Endothelial cell (in vitro differentiated cells): Measurements from ENCODE around the gene PRSS50. TPM values are rescaled to one million over a fixed set of nuclear protein-coding genes. Genes with fewer than 3 reads are reported as not detected.

Experiments used
- DNase-seq: peaks from one replicate; pipeline ENCODE4 v3.0.0; 2021; ENCODE audit warnings: low spot score
- H3K27ac Mint-ChIP-seq: one replicate; pipeline ENCODE4 v1.8.0; 2021; ENCODE audit warnings: mixed read lengths, inconsistent platforms; ENCODE audit not compliant: unreplicated experiment
- H3K27me3 Mint-ChIP-seq: one replicate; pipeline ENCODE4 v1.8.0; 2021; ENCODE audit warnings: mild to moderate bottlenecking, moderate library complexity, mixed read lengths, inconsistent platforms; ENCODE audit not compliant: unreplicated experiment
- H3K36me3 Mint-ChIP-seq: one replicate; pipeline ENCODE4 v1.8.0; 2021; ENCODE audit warnings: mild to moderate bottlenecking, low read depth, mixed read lengths, inconsistent platforms; ENCODE audit not compliant: unreplicated experiment
- H3K4me1 Mint-ChIP-seq: one replicate; pipeline ENCODE4 v1.8.0; 2021; ENCODE audit warnings: mild to moderate bottlenecking, mixed read lengths, inconsistent platforms; ENCODE audit not compliant: unreplicated experiment
- H3K4me3 Mint-ChIP-seq: one replicate; pipeline ENCODE4 v1.8.0; 2021; ENCODE audit warnings: mild to moderate bottlenecking, mixed read lengths, inconsistent platforms; ENCODE audit not compliant: unreplicated experiment
- H3K9me3 Mint-ChIP-seq: one replicate; pipeline ENCODE4 v1.8.0; 2021; ENCODE audit warnings: mixed read lengths, inconsistent platforms; ENCODE audit not compliant: unreplicated experiment
- CTCF ChIP-seq: fragments of 200-600 bp; sonication (generic); IDR thresholded peaks from one replicate; pipeline ENCODE4 v1.5.0; 2021; ENCODE audit warnings: antibody characterized with exemption; ENCODE audit not compliant: unreplicated experiment
- total RNA-seq: library from RNA; stranded (reverse); fragmentation: NEBNext Ultra II Directional; extraction: Animal tissue kit (Norgen Biotek cat#: 25700); gene quantifications from one replicate; pipeline ENCODE4 v1.2.1, GENCODE V29; 2021; ENCODE audit not compliant: unreplicated experiment

PRSS50 gene
- total RNA-seq, 1 donor from 2014 or later, result 0.38 TPM

- H3K27ac Mint-ChIP-seq, result no peak overlapping the region
- H3K27me3 Mint-ChIP-seq, result peaks cover 5% of the 10 kb centered on the region
- DNase-seq, result no peak
- H3K36me3 Mint-ChIP-seq, result peaks cover 4% of the 10 kb centered on the region
- H3K4me1 Mint-ChIP-seq, result no peaks in the 10 kb centered on the region
- TF ChIP-seq CTCF, result no peak
- no peak overlapping the region for H3K4me3 Mint-ChIP-seq
- no peaks in the 10 kb centered on the region for H3K9me3 Mint-ChIP-seq
Measured at GRCh38 chr3:46672349-46672695, 45.3 kb downstream of the PRSS50 start.

DNA sequence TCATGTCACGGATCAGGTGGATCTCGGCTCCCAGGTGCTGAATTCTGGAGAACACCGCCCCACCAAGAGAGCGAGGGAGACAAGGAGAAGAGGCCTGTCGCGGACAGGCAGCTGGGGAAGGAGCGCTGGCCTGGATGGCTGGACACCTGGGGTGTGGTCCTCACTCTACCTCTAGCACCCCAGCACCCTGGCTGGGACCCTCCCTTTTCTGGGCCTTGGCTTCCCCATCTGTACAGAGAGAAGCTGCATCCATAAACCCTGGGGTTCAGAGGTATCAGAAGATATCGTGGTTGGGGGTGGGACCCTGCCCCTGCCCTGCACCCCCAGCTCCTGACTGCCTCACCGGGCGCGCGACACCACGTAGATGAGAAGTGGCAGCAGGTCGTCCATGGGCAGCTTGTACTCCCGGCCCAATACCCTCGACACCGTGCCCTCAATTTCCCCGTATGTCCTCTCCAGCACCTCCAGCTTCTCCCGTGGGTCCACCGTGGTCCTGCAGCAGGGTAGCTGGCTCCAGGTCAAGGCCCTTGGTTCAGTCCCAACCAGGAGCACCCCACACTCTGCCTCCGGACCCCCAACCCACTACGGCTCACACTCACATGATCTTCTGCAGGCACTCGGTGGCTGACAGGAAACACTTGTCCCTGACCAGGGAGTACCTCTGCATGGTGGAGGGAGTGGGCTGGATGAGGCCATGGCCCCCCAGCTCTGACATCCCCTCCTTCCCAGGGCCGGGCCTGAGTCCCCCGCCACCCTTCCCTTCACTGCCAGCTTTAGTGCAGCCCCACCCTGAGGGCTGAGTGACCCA, 45.9 kb downstream of the PRSS50 start:
- Mint-ChIP-seq H3K27ac (no peak overlapping the region), H3K4me3 (no peak overlapping the region), H3K4me1 (no peaks in the 10 kb centered on the region), H3K36me3 (peaks cover 4% of the 10 kb centered on the region), H3K27me3 (peaks cover 4% of the 10 kb centered on the region), H3K9me3 (no peaks in the 10 kb centered on the region)
- no peak for TF ChIP-seq CTCF
- no peak for DNase-seq

DNA sequence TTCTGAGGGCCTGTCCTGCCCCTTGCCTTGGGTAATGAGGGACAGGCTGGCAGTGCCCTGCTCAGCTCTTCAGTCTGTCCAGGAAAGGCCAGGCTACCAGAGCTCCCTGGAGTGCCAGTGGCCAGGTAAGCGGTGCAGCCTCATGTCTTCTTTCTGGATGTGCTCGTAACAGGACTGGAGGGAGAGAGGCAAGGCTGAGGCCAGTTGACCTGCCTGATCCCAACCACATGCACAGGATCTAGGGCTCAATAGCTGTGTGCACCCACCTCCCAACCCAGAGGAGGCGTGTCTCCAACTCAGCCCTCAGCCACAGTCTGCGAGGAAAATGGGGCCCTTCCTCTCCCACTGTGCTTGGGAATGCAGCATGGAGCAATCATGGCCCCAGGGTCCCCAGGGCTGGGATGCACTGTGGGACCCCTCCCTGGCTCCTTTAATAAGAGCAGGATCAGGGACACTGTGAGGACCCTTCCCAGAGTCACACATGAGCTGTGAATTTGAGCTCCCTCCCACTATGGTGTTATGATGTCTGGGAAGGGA, 46.7 kb downstream of the PRSS50 start:
- no peak for TF ChIP-seq CTCF
- Mint-ChIP-seq H3K27ac (no peak overlapping the region), H3K4me3 (no peak overlapping the region), H3K27me3 (peaks cover 7% of the 10 kb centered on the region), H3K9me3 (no peaks in the 10 kb centered on the region), H3K4me1 (no peaks in the 10 kb centered on the region), H3K36me3 (peaks cover 4% of the 10 kb centered on the region)
- no peak for DNase-seq

- no peak overlapping the region for H3K4me3 Mint-ChIP-seq
- no peak overlapping the region for H3K27ac Mint-ChIP-seq
- no peak for DNase-seq
- peaks cover 7% of the 10 kb centered on the region for H3K27me3 Mint-ChIP-seq
- TF ChIP-seq CTCF, result no peak
- H3K4me1 Mint-ChIP-seq, result no peaks in the 10 kb centered on the region
- no peaks in the 10 kb centered on the region for H3K9me3 Mint-ChIP-seq
- peaks cover 4% of the 10 kb centered on the region for H3K36me3 Mint-ChIP-seq
Measured at GRCh38 chr3:46670000-46670890, 47.4 kb downstream of the PRSS50 start.
